GM12891 (cell line): ENCODE data around the gene TOB1.

ENCODE experiments used
- POLR2A ChIP-seq: IDR thresholded peaks from 2 replicates; pipeline ENCODE4 v1.6.1; 2011; ENCODE audit warnings: low read depth, low read length, control low read depth
- POLR2AphosphoS5 ChIP-seq: IDR thresholded peaks from 2 replicates; pipeline ENCODE4 v1.6.1; 2011; ENCODE audit warnings: low read depth, low read length, control low read depth
- POU2F2 ChIP-seq: IDR thresholded peaks from 2 replicates; pipeline ENCODE4 v1.6.1; 2011; ENCODE audit warnings: low read depth, mild to moderate bottlenecking, control low read depth, low read length, moderate library complexity

DNA sequence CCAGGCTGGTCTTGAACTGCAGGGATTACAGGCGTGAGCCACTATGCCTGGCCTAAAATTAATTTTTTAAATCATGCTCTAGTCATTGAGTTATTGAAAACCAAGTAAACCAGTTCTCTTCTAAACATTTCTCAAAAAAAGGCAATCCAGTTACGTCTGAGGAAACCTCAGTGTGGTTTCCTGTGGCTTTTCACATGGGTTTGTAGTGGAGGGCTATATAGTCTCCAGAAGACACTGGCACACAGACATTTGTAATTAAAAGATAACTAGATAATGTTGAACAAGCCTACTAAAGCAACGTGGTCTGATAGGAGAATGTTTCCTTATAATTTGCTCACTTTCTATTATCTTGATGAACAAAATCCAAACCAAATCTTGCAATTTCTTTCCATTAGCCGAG is 5.2 kb upstream of the TOB1 start:
- TF ChIP-seq POLR2AphosphoS5 = no peak
- TF ChIP-seq POLR2A = no peak
- no peak for TF ChIP-seq POU2F2
